Measurements from ENCODE around the gene JUP. TPM values are rescaled to one million over a fixed set of nuclear protein-coding genes. Genes with fewer than 3 reads are reported as not detected.

Gene JUP
- total and polyA plus RNA-seq, 2 of the 4 experiments (the other 2 are of a cell fraction) = 12.9 to 27.3 TPM

DNA sequence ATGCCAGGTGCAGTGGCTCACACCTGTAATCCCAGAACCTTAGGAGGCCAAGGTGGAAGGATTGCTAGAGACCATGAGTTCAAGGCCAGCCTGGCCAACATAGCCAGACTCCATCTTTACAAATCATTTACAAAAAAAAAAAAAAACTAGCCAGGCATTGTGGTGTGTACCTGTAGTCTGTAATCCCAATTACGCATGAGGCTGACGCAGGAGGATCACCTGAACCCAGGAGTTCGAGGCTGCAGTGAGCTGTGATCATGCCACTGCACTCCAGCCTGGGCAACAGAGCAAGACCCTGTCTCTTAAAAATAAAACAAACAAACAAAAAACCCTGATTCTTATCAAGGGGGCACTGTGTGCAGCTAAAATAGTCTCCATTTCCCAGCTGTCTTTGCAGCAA is 35.2 kb downstream of the JUP start:
- Histone ChIP-seq H4K20me1 (ENCODE audit: insufficient read depth, low read length) (no peaks in the 10 kb centered on the region), H3K79me1 (ENCODE audit: low read depth in 1 of 2, low read length in 2 of 2) (no peaks in the 10 kb centered on the region), H4K91ac (ENCODE audit: insufficient read depth, low read depth, low read length) (no peak overlapping the region), H2AK5ac (ENCODE audit: low read depth, low read length) (no peak overlapping the region), H3K4me3 (ENCODE audit: insufficient read depth, low read depth, low read length) (no peak overlapping the region), H2AFZ (replicated peaks; ENCODE audit: low read length, poor library complexity) (no peak overlapping the region), H3K23ac (ENCODE audit: low read depth, low read length) (no peak overlapping the region), H2BK120ac (ENCODE audit: low read depth, low read length) (no peak overlapping the region), H4K8ac (ENCODE audit: low read depth in 2 of 2, low read length in 2 of 2) (no peak overlapping the region), H2BK15ac (ENCODE audit: low read depth, low read length) (no peak overlapping the region), H3K4ac (ENCODE audit: low read depth, low read length) (no peak overlapping the region), H2BK20ac (ENCODE audit: low read depth, low read length) (no peak overlapping the region), H3K9ac (ENCODE audit: low read depth, low read length) (no peak overlapping the region), H3K14ac (replicated peaks; ENCODE audit: low read depth, low read length) (no peak overlapping the region), H3K56ac (ENCODE audit: extremely low read depth, insufficient read depth, low read length) (no peak overlapping the region), H3K9me1 (ENCODE audit: insufficient read depth, low read length) (no peaks in the 10 kb centered on the region), H3K36me3 (ENCODE audit: control insufficient read depth, insufficient read depth, low read length) (peaks cover 31% of the 10 kb centered on the region; the same call in 1 of the 2 replicates), H3K4me1 (ENCODE audit: control insufficient read depth, insufficient read depth, low read length) (no peaks in the 10 kb centered on the region), H3K27ac (ENCODE audit: insufficient read depth, low read length) (no peak overlapping the region), H2BK5ac (ENCODE audit: low read depth, low read length, poor library complexity, severe bottlenecking) (no peak overlapping the region), H3K18ac (ENCODE audit: low read depth, low read length) (no peak overlapping the region), H3K27me3 (ENCODE audit: control insufficient read depth, insufficient read depth, low read length) (peaks cover 4% of the 10 kb centered on the region), H3K4me2 (ENCODE audit: low read depth, low read length) (no peak overlapping the region), H3K9me3 (ENCODE audit: control insufficient read depth, insufficient read depth, low read length) (no peaks in the 10 kb centered on the region), H2AK9ac (replicated peaks; ENCODE audit: low read depth, low read length, poor library complexity) (no peak overlapping the region), H4K5ac (ENCODE audit: low read depth, low read length) (no peak overlapping the region)
- intact Hi-C loops (cut with micrococcal nuclease) (no loop called here), in situ Hi-C loops (cut with MboI; ENCODE audit: low sequenced_read_pairs) (no loop called here), dilution Hi-C loops (cut with HindIII; ENCODE audit: low sequenced_read_pairs, unreplicated experiment) (no loop called here)
- DNase-seq (no peak), ATAC-seq (ENCODE audit: low read depth) (no peak)
- WGBS, 2 experiments (ENCODE audit: extremely low coverage in 2 of 2, insufficient read length in 1 of 2) = 80% methylated on average over 2 of the region's 3 CpGs; no CpG with 5 or more reads in 1 of the 2 experiments
- ChIA-PET POLR2A (ENCODE audit: unreplicated experiment) (interaction anchor here (0.6 kb wide), 1 partner anchor 44 kb away, joined by 3 read pairs; no protein-coding TSS in a partner anchor), CTCF (interaction anchor here (0.6 kb wide), 1 partner anchor 53 kb away, joined by 3 read pairs; no protein-coding TSS in a partner anchor)
- BruUV-seq (replicated peaks) = no TSS peak
- TF ChIP-seq BHLHE40 (IDR thresholded peaks at IDR 0.05; ENCODE audit: low read depth, low read length) (no peak), RAD21 (IDR thresholded peaks at IDR 0.05; ENCODE audit: low read length) (no peak), POLR2A (IDR thresholded peaks at IDR 0.05; ENCODE audit: low read depth, low read length) (no peak)
